ENCODE results near the gene CLCNKA.
"Not testable (repeated sequence)": the region's sequence is repeated elsewhere in the genome, so short reads cannot be mapped to it uniquely, and the experiment has no call there.

CLCNKA gene

GRCh38 chr1:16021681-16022080 is at the start of gene CLCNKA:
Gene CLCNKA (plus strand): TSS chr1:16022036. CDS start chr1:16022620, 584 bp downstream.
- Histone ChIP-seq H3K9ac (ENCODE audit: low read length) (no peak within 1 kb of the TSS), H3K4me1 (ENCODE audit: control insufficient read depth, low read depth, low read length) (peaks cover 4% of the 10 kb centered on the region)

DNA sequence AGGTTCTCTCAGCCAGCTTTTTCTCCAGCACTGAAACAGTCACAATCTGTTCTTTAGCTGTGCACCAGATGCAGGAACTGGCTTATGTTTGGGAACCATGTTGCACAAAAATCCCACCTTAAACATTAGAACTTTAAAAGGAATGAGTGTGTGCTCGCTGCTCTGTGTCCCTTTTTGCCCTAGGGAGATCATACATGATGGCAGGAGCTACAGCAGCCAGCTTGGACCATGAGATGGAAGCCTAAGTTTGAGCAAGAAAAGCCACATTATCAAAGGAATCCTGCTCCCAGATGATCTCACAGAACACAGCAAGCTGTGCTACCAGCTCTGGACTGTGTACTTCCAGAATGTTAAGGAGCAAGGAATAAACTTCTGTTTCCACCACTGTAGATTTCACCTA is 49.4 kb upstream of the CLCNKA start:
- no peaks in the 10 kb centered on the region for H3K27me3 ChIP-seq (ENCODE audit: control insufficient read depth, insufficient read depth, low read length)
- peaks cover 5% of the 10 kb centered on the region for H3K36me3 ChIP-seq (ENCODE audit: control insufficient read depth, low read depth, low read length)
- H3K9me3 ChIP-seq (ENCODE audit: control insufficient read depth, low read depth, low read length): no peaks in the 10 kb centered on the region
- no peak overlapping the region for H3K27ac ChIP-seq (ENCODE audit: low read length)
- H3K4me3 ChIP-seq (ENCODE audit: low read length): no peak overlapping the region
- no peak overlapping the region for H3K9ac ChIP-seq (ENCODE audit: low read length)
- H3K4me1 ChIP-seq (ENCODE audit: control insufficient read depth, low read depth, low read length): peaks cover 3% of the 10 kb centered on the region

More at GRCh38 chr1:16021681-16022080, at the start of gene CLCNKA:
- Histone ChIP-seq H3K27ac (ENCODE audit: low read length) (no peak within 1 kb of the TSS), H3K4me3 (ENCODE audit: low read length) (no peak within 1 kb of the TSS), H3K36me3 (ENCODE audit: control insufficient read depth, low read depth, low read length) (no peaks in the 10 kb centered on the region), H3K9me3 (ENCODE audit: control insufficient read depth, low read depth, low read length) (no peaks in the 10 kb centered on the region), H3K27me3 (ENCODE audit: control insufficient read depth, insufficient read depth, low read length) (no peaks in the 10 kb centered on the region)

GRCh38 chr1:15973772-15974171 is 48.1 kb upstream of the CLCNKA start:
- peaks cover 5% of the 10 kb centered on the region for H3K36me3 ChIP-seq (ENCODE audit: control insufficient read depth, low read depth, low read length)
- H3K9ac ChIP-seq (ENCODE audit: low read length): no peak overlapping the region
- no peaks in the 10 kb centered on the region for H3K27me3 ChIP-seq (ENCODE audit: control insufficient read depth, insufficient read depth, low read length)
- no peak overlapping the region for H3K4me3 ChIP-seq (ENCODE audit: low read length)
- H3K4me1 ChIP-seq (ENCODE audit: control insufficient read depth, low read depth, low read length): peaks cover 3% of the 10 kb centered on the region
- no peak overlapping the region for H3K27ac ChIP-seq (ENCODE audit: low read length)
- H3K9me3 ChIP-seq (ENCODE audit: control insufficient read depth, low read depth, low read length): no peaks in the 10 kb centered on the region

GRCh38 chr1:15974855-15975254 is 47.0 kb upstream of the CLCNKA start:
- H3K27ac ChIP-seq (ENCODE audit: low read length): no peak overlapping the region
- peak overlapping the region; percentile 90 for H3K4me3 ChIP-seq (ENCODE audit: low read length)
- peak overlapping the region; percentile 73 for H3K9ac ChIP-seq (ENCODE audit: low read length)

GRCh38 chr1:15975358-15975804 is 46.5 kb upstream of the CLCNKA start:
- Histone ChIP-seq H3K4me1 (ENCODE audit: control insufficient read depth, low read depth, low read length) (peaks cover 3% of the 10 kb centered on the region), H3K27me3 (ENCODE audit: control insufficient read depth, insufficient read depth, low read length) (no peaks in the 10 kb centered on the region), H3K36me3 (ENCODE audit: control insufficient read depth, low read depth, low read length) (peaks cover 5% of the 10 kb centered on the region), H3K27ac (ENCODE audit: low read length) (no peak overlapping the region), H3K9ac (ENCODE audit: low read length) (peak overlapping the region; percentile 73), H3K4me3 (ENCODE audit: low read length) (peak overlapping the region; percentile 90), H3K9me3 (ENCODE audit: control insufficient read depth, low read depth, low read length) (no peaks in the 10 kb centered on the region)

More at GRCh38 chr1:15974855-15975254, 47.0 kb upstream of the CLCNKA start:
- Histone ChIP-seq H3K9me3 (ENCODE audit: control insufficient read depth, low read depth, low read length) (no peaks in the 10 kb centered on the region), H3K36me3 (ENCODE audit: control insufficient read depth, low read depth, low read length) (peaks cover 5% of the 10 kb centered on the region), H3K27me3 (ENCODE audit: control insufficient read depth, insufficient read depth, low read length) (no peaks in the 10 kb centered on the region), H3K4me1 (ENCODE audit: control insufficient read depth, low read depth, low read length) (peaks cover 3% of the 10 kb centered on the region)

DNA sequence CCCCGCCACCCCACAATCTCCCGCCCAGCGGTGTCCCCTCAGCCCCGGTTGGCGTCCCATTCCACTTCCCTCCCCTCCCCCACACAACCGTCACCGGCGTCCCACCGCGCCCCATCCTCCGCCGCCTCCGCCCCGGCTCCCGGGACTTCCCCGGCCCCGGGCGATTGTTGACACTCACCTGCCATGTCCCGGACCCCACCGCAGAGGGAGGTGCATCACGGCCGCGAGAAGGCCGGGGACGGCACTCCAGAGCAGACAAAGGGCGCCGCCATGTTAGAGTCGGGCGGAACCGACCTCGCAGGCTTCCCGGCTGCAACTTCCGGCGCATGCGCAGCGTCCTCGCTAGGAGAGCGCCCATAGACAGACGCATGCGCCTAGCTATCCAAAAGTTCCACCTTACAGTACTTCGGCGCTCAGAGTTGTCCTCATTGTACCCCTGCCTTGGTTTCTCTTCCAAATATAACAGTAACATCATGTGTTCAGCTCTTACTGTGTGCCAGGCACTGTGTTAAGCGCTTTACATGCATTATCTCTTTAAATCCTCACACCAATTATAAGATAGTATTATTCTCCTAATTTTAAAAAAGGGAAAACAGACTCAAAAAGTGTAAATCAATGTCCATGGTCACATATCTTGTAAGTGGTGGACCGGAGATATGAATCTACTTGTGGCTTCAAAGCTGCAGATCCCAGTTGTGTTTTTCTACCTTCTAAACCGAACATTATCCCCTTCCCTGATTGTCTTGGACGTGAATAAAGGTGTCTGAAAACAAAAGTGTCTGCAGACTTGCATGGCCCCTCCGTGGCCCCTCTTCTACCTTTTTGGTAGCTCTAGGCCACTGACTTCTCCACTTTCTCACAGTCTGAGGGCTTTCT is 45.8 kb upstream of the CLCNKA start, which contains the start of gene ZBTB17:
Gene ZBTB17 (minus strand): TSS at position 297 of the 876 bp plus-strand sequence. CDS start 27,606 bp downstream, outside the sequence.
- H3K4me3 ChIP-seq (ENCODE audit: low read length): peak within 1 kb of the TSS; percentile 90
- H3K9me3 ChIP-seq (ENCODE audit: control insufficient read depth, low read depth, low read length): no peaks in the 10 kb centered on the region
- H3K36me3 ChIP-seq (ENCODE audit: control insufficient read depth, low read depth, low read length): peaks cover 5% of the 10 kb centered on the region
- H3K27me3 ChIP-seq (ENCODE audit: control insufficient read depth, insufficient read depth, low read length): no peaks in the 10 kb centered on the region
- no peak within 1 kb of the TSS for H3K27ac ChIP-seq (ENCODE audit: low read length)
- H3K9ac ChIP-seq (ENCODE audit: low read length): peak within 1 kb of the TSS; percentile 73
- peaks cover 3% of the 10 kb centered on the region for H3K4me1 ChIP-seq (ENCODE audit: control insufficient read depth, low read depth, low read length)

- not testable (repeated sequence) for H3K36me3 ChIP-seq (ENCODE audit: control insufficient read depth, low read depth, low read length); H3K27ac ChIP-seq (ENCODE audit: low read length); H3K9me3 ChIP-seq (ENCODE audit: control insufficient read depth, low read depth, low read length); H3K27me3 ChIP-seq (ENCODE audit: control insufficient read depth, insufficient read depth, low read length); H3K9ac ChIP-seq (ENCODE audit: low read length); H3K4me1 ChIP-seq (ENCODE audit: control insufficient read depth, low read depth, low read length); H3K4me3 ChIP-seq (ENCODE audit: low read length)
Observed at GRCh38 chr1:15977947-15978346, 43.9 kb upstream of the CLCNKA start.

DNA sequence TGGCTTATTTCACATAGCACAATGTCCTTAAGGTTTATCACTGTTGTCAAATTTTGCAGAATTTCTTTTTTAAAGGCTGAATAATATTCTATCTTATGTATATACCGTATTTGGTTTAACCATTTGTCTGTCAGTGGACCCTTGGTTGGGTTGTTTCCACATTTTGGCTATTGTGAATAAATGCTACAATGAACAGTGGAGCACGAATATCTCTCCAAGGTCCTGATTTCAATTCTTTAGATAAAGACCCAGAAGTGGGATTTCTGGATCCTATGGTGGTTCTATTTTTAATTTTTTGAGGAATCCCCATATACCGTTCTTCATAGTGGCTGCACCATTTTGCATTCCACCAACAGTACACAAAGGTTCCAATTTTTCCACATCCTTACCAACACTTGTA is 40.2 kb upstream of the CLCNKA start:
- Histone ChIP-seq H3K4me3 (ENCODE audit: low read length) (no peak overlapping the region), H3K9me3 (ENCODE audit: control insufficient read depth, low read depth, low read length) (no peaks in the 10 kb centered on the region), H3K27ac (ENCODE audit: low read length) (no peak overlapping the region), H3K36me3 (ENCODE audit: control insufficient read depth, low read depth, low read length) (no peaks in the 10 kb centered on the region), H3K9ac (ENCODE audit: low read length) (no peak overlapping the region), H3K4me1 (ENCODE audit: control insufficient read depth, low read depth, low read length) (no peaks in the 10 kb centered on the region), H3K27me3 (ENCODE audit: control insufficient read depth, insufficient read depth, low read length) (no peaks in the 10 kb centered on the region)

DNA sequence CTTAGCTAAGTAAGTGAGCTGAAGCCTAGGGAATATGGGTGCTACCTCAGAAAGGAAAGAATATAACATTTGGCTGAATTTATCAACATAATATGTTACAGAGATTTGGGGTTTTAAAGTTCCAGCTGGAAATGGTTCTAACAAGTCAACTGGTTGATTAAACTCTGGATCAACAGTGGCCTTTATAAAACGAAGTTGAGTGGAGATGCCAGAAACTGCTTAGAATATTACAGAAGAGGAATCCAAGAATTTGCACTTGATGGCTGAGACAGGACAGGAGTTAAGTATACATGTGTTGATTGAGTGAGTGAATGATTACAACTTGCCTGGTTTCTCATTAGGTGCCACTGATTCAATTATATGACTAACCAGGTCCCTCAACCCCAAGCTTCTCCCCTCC is 38.6 kb upstream of the CLCNKA start:
- Histone ChIP-seq H3K4me3 (ENCODE audit: low read length) (no peak overlapping the region), H3K27me3 (ENCODE audit: control insufficient read depth, insufficient read depth, low read length) (no peaks in the 10 kb centered on the region), H3K9ac (ENCODE audit: low read length) (no peak overlapping the region), H3K9me3 (ENCODE audit: control insufficient read depth, low read depth, low read length) (no peaks in the 10 kb centered on the region), H3K4me1 (ENCODE audit: control insufficient read depth, low read depth, low read length) (no peaks in the 10 kb centered on the region), H3K27ac (ENCODE audit: low read length) (no peak overlapping the region), H3K36me3 (ENCODE audit: control insufficient read depth, low read depth, low read length) (no peaks in the 10 kb centered on the region)

DNA sequence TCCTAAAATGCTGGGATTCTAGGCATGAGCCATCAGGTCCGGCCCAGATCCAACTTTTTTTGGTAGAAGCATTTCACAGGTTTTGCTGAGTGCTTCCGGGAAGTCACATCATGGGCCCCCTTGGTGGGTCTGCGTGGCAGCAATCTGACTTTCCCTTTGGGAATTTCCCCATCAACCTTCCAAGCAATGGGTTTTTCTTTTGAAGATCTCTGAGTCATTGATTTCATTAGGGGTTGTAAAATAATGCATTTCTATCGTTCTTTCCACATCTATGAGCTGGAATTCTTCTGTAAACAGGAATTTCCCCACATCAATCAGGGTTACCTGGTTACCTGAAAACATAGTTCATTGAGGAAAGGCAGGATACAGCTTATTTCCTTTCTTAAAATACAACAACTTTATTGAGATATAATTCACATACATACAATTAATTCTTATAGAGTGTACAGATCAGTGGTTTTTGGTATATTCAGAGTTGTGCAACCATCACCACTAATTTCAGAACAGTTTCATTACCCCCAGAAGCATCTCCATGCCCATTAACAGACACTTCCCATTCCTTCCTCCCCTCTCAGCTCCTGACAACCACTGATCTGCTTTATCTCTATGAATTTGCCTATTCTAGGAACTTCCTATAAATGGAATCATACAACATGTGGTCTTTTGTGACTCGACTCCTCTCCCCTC is 36.1 kb upstream of the CLCNKA start:
- Histone ChIP-seq H3K9me3 (ENCODE audit: control insufficient read depth, low read depth, low read length) (no peaks in the 10 kb centered on the region), H3K4me3 (ENCODE audit: low read length) (no peak overlapping the region), H3K4me1 (ENCODE audit: control insufficient read depth, low read depth, low read length) (no peaks in the 10 kb centered on the region), H3K9ac (ENCODE audit: low read length) (no peak overlapping the region), H3K27me3 (ENCODE audit: control insufficient read depth, insufficient read depth, low read length) (no peaks in the 10 kb centered on the region), H3K36me3 (ENCODE audit: control insufficient read depth, low read depth, low read length) (no peaks in the 10 kb centered on the region), H3K27ac (ENCODE audit: low read length) (no peak overlapping the region)

GRCh38 chr1:15988856-15989736 is 32.7 kb upstream of the CLCNKA start:
- Histone ChIP-seq H3K4me3 (ENCODE audit: low read length) (no peak overlapping the region), H3K9ac (ENCODE audit: low read length) (no peak overlapping the region), H3K9me3 (ENCODE audit: control insufficient read depth, low read depth, low read length) (no peaks in the 10 kb centered on the region), H3K27ac (ENCODE audit: low read length) (no peak overlapping the region), H3K27me3 (ENCODE audit: control insufficient read depth, insufficient read depth, low read length) (no peaks in the 10 kb centered on the region), H3K4me1 (ENCODE audit: control insufficient read depth, low read depth, low read length) (no peaks in the 10 kb centered on the region), H3K36me3 (ENCODE audit: control insufficient read depth, low read depth, low read length) (no peaks in the 10 kb centered on the region)
